Gastroesophageal sphincter (tissue), 4 donors: ENCODE results near the gene LPP. TPM values are rescaled to one million over a fixed set of nuclear protein-coding genes. Genes with fewer than 3 reads are reported as not detected.

Experiments used
- ATAC-seq: fragments of 150-250 bp; one replicate; pipeline ENCODE4 v1.9.1; 2016; ENCODE audit warnings: mild to moderate bottlenecking, moderate library complexity
- H3K27ac ChIP-seq, 4 donors: fragments of 200-600 bp; sonication (generic) in 3 of 4; 1 replicate in 3 of 4; 2 replicates in 1 of 4; pipeline ENCODE4 v1.5.1; 2016 to 2019
- H3K27me3 ChIP-seq: fragments of 200-600 bp; sonication (generic); one replicate; pipeline ENCODE4 v1.5.1; 2019
- H3K36me3 ChIP-seq, 2 donors: fragments of 200-600 bp; sonication (generic); one replicate each; pipeline ENCODE4 v1.5.1; 2019; ENCODE audit warnings: control low read depth in 1 of 2
- H3K4me1 ChIP-seq, 3 donors: fragments of 200-600 bp; sonication (generic); 1 replicate in 2 of 3; 2 replicates in 1 of 3; pipeline ENCODE4 v1.5.1; 2016 to 2019; ENCODE audit warnings: control low read depth in 2 of 3
- H3K4me3 ChIP-seq, 2 donors: fragments of 200-600 bp; sonication (generic); one replicate each; pipeline ENCODE4 v1.5.1; 2019; ENCODE audit warnings: mild to moderate bottlenecking in 1 of 2, moderate library complexity in 1 of 2
- H3K9me3 ChIP-seq, 3 donors: fragments of 200-600 bp; sonication (generic); one replicate each; pipeline ENCODE4 v1.5.1; 2017 to 2019; ENCODE audit warnings: control low read depth in 2 of 3
- EP300 ChIP-seq: sonication (generic); formaldehyde crosslinking; IDR thresholded peaks from one replicate; pipeline ENCODE4 v1.6.1; 2017; ENCODE audit warnings: antibody characterized with exemption, mild to moderate bottlenecking
- POLR2A ChIP-seq, 2 donors: fragments of 450-650 bp; IDR thresholded peaks; one replicate each; pipeline ENCODE4 v1.6.1; 2017; ENCODE audit warnings: antibody characterized with exemption in 2 of 2, mild to moderate bottlenecking in 2 of 2, moderate library complexity in 1 of 2
- POLR2AphosphoS5 ChIP-seq: sonication (generic); formaldehyde crosslinking; IDR thresholded peaks from one replicate; pipeline ENCODE4 v1.6.1; 2017; ENCODE audit warnings: antibody characterized with exemption
- WGBS, 2 donors: methylation state at CpG; one replicate each; pipeline ENCODE4 v1.1.5; 2018; ENCODE audit warnings: low coverage in 1 of 2; 5-methylcytosine and 5-hydroxymethylcytosine counted together
- total RNA-seq, 4 donors: library from RNA; depleted of rRNA; stranded (reverse); fragments of >200 nt; gene quantifications; one replicate each; pipeline ENCODE4 v1.1.0, GENCODE V29; 2016
- TF ChIP-seq, protein P1 (sequence below), 4 experiments: fragments of 200-600 bp in 2 of 4; fragments of 450-650 bp in 2 of 4; sonication (generic) in 1 of 4; IDR thresholded peaks; one replicate each; pipeline ENCODE4 v1.5.1; 2017 to 2019; ENCODE audit warnings: antibody characterized with exemption in 4 of 4, mild to moderate bottlenecking in 2 of 4, moderate library complexity in 2 of 4

LPP gene
- total RNA-seq, 4 donors from 2014 or later = 1,243 to 2,297 (median 2,164) TPM

DNA sequence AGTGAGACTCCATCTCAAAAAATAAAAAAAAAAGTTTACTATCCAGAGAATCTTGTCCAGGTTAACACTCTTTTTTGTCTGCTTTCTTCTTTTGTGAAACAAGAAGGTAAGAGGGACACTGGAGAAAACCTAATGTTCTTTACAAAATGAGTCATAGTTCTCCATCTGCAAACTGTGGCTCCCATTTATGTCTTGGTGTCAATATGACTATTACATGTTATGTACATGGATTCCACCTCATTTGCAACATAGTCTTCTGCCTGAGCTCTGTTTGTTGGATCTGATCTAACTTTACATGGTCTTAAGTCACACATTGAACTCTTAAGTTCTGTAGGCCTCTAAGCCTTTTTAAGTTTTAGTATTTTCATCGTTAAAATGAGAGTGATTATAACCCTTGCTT lies 596.7 kb downstream of the LPP start:
- H3K4me3 ChIP-seq = no peak overlapping the region
- peaks cover 0 to 42% (median 0%) of the 10 kb centered on the region in 3 donors for H3K4me1 ChIP-seq
- 94 to 100% methylated on average over 1 of the region's 1 CpG for WGBS, 2 donors
- H3K9me3 ChIP-seq = no peaks in the 10 kb centered on the region
- no peak for ATAC-seq
- TF ChIP-seq, protein P1, sequence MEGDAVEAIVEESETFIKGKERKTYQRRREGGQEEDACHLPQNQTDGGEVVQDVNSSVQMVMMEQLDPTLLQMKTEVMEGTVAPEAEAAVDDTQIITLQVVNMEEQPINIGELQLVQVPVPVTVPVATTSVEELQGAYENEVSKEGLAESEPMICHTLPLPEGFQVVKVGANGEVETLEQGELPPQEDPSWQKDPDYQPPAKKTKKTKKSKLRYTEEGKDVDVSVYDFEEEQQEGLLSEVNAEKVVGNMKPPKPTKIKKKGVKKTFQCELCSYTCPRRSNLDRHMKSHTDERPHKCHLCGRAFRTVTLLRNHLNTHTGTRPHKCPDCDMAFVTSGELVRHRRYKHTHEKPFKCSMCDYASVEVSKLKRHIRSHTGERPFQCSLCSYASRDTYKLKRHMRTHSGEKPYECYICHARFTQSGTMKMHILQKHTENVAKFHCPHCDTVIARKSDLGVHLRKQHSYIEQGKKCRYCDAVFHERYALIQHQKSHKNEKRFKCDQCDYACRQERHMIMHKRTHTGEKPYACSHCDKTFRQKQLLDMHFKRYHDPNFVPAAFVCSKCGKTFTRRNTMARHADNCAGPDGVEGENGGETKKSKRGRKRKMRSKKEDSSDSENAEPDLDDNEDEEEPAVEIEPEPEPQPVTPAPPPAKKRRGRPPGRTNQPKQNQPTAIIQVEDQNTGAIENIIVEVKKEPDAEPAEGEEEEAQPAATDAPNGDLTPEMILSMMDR (IDR thresholded peaks at IDR 0.05) = no peak
- TF ChIP-seq POLR2AphosphoS5 = peak; percentile 6
- H3K36me3 ChIP-seq = no peaks in the 10 kb centered on the region
- H3K27ac ChIP-seq = no peak overlapping the region
- no peaks in the 10 kb centered on the region for H3K27me3 ChIP-seq

DNA sequence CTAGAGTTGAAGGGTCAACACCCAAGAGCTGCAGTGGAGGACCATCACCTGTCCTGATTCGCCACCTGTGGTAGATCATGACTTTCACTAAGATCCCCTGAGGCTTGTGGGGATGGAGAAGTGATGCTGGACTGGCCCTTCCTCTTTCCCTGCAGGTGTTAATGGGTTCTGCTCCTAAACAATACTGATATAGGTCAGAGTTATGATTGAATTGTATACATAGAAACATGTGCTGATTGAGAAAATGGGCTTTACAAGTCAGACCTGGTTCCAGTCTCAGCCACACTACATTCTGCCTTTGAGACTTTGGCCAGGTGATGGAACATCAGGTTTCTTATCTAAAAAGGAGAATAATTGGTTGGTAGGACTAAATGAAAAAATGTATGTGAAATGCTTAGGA lies 598.9 kb downstream of the LPP start:
- Histone ChIP-seq H3K4me3 (no peak overlapping the region), H3K9me3 (no peaks in the 10 kb centered on the region), H3K4me1 (peaks cover 0 to 21% (median 0%) of the 10 kb centered on the region in 3 donors), H3K27ac (peak overlapping the region in 1 of 4 donors; percentile 21), H3K36me3 (no peaks in the 10 kb centered on the region), H3K27me3 (no peaks in the 10 kb centered on the region)
- 80 to 100% methylated on average over 1 of the region's 1 CpG for WGBS, 2 donors
- TF ChIP-seq, protein P1 (IDR thresholded peaks at IDR 0.05) = no peak
- TF ChIP-seq POLR2AphosphoS5 (no peak), EP300 (no peak), POLR2A (IDR thresholded peaks at IDR 0.05) (no peak)
- no peak for ATAC-seq

DNA sequence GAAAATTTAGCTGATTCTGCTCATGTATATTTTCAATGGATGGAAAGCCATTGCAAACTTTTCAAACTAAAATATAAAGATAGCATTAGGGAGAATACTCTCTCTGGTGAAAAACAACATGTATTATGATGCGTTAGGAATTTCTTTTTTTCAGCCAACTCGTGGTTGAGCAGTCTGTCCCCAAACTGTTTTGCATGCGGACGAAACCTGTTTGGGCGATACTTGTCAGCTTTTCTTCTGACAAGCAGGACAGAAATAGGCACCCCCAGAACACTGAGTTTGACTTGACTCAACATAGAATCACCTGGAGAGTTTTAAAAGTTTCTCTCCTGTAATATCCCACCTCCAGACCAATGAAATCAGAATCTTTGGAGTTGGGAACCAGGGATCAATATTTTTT lies 600.3 kb downstream of the LPP start:
- no peak overlapping the region for H3K27ac ChIP-seq
- H3K27me3 ChIP-seq = no peaks in the 10 kb centered on the region
- H3K9me3 ChIP-seq = no peaks in the 10 kb centered on the region
- ATAC-seq = no peak
- H3K4me1 ChIP-seq = peaks cover 0 to 24% (median 0%) of the 10 kb centered on the region in 3 donors
- no peak overlapping the region for H3K4me3 ChIP-seq
- H3K36me3 ChIP-seq = peaks cover 0 to under 1% of the 10 kb centered on the region in 2 donors
- no peak for TF ChIP-seq POLR2AphosphoS5
- TF ChIP-seq EP300 = no peak
- TF ChIP-seq, protein P1 (IDR thresholded peaks at IDR 0.05) = no peak
- TF ChIP-seq POLR2A (IDR thresholded peaks at IDR 0.05) = no peak
- 83 to 91% methylated on average over 3 to 5 of the region's 5 CpGs for WGBS, 2 donors

DNA sequence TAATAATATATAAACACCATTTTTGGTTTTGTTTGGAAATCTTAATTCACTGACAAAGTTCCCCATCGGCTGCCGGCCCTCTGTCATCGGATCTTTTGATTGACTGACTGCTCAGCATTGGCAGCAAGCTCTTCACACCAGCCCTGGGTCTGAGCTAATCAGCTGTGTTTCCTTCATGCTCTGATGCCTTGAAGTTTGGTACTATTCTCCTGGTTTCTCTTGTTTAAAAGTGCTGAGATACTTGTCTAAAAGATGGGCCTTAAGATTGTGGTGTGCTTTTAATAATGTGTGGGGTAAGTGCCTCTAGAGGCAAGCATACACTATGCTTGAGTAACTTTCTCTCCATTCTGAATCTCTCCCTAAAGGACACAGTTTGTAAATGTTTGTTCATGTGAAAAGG lies 602.3 kb downstream of the LPP start:
- no peak for ATAC-seq
- TF ChIP-seq POLR2A (IDR thresholded peaks at IDR 0.05) = no peak
- no peak for TF ChIP-seq EP300
- TF ChIP-seq, protein P1 (IDR thresholded peaks at IDR 0.05) = no peak
- TF ChIP-seq POLR2AphosphoS5 = no peak
- H3K27ac ChIP-seq = peak overlapping the region in 1 of 4 donors; percentile 10
- H3K4me3 ChIP-seq = no peak overlapping the region
- 91 to 97% methylated on average over 3 of the region's 3 CpGs for WGBS, 2 donors
- no peaks in the 10 kb centered on the region for H3K9me3 ChIP-seq
- peaks cover 0 to 20% of the 10 kb centered on the region in 2 donors for H3K36me3 ChIP-seq
- no peaks in the 10 kb centered on the region for H3K27me3 ChIP-seq
- peaks cover 0 to 42% (median 0%) of the 10 kb centered on the region in 3 donors for H3K4me1 ChIP-seq

DNA sequence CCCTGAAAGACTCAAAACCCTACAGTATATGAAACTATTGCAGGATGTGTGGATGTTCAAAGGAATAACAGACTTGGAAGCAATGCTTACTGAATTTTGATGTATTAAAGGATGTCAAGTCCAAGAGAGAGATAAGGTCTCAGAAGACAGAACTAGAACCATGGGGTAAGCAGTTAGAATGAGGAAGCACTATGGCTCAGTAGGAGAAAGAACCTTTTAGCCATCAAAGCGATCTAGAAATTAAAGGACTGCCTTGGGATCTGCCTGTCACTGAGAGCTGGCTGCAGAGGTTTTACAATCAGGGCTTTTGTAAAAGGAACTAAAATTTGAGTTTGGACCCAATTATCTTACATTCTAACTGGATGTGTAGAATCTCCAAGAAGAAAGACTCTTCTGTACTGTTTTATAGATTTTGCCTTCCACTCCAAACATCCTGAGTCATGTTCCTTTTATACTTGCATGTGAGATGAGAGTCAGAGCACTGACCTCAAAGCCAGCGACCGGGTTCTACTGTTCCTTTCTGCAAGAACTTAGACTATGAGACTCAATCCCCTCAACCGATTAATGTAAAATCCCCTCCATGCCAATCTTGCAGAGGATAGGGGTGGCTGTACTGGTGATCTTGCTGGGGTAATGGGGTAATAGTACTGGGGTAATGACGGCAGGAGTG lies 605.5 kb downstream of the LPP start:
- TF ChIP-seq POLR2AphosphoS5 (peak; percentile 8), EP300 (no peak)
- Histone ChIP-seq H3K36me3 (peaks cover 0 to 23% of the 10 kb centered on the region in 2 donors), H3K4me1 (peaks cover 2 to 56% (median 5%) of the 10 kb centered on the region in 3 donors), H3K27me3 (no peaks in the 10 kb centered on the region), H3K4me3 (no peak overlapping the region), H3K9me3 (no peaks in the 10 kb centered on the region), H3K27ac (peak overlapping the region in 1 of 4 donors; percentile 9)
- 88 to 90% methylated on average over 2 to 4 of the region's 5 CpGs for WGBS, 2 donors
- ATAC-seq = no peak
